Heart left ventricle (tissue), 13 donors: ENCODE data around the gene HOXD8.

Source experiments
- CTCF ChIP-seq, 12 donors: fragments of 200-600 bp; sonication (generic) in 4 of 12; IDR thresholded peaks; one replicate each; pipeline versions ENCODE4 v1.5.0 to v1.8.0; 2018 to 2022; ENCODE audit warnings: antibody characterized with exemption in 12 of 12, mild to moderate bottlenecking in 5 of 12
- POLR2A ChIP-seq, 2 donors: fragments of 450-650 bp; IDR thresholded peaks; one replicate each; pipeline ENCODE4 v1.6.1; 2017; ENCODE audit warnings: antibody characterized with exemption in 2 of 2, mild to moderate bottlenecking in 2 of 2, moderate library complexity in 2 of 2
- donor health status: ischemic (EF 13 %, LVEDD 7.1; RV severe dilation, severe dysfunction).
- donor health status: DM: no; HTN: yes; CAD: no.
- donor health status: DM: no; HTN: no; CAD: no.
- donor health status: ischemic (EF 25% LVEDD 6.9; RV normal size, moderate dysfunction).
- donor health status: ischemic (EF 25% LVEDD 5.7; RV mildly dilated, moderate dysfunction).
- donor health status: ischemic (EF 35%, LVEDD 5.7; RV mildly dilated, moderate dysfunction).
- donor health status: nonischemic (EF 11% LVEDD 7.7; RV severe dilation, severe dysfunction).
- donor health status: DM: yes; HTN: yes; CAD: no.
- donor health status: PGD.
- donor health status: ischemic (EF 29% LVEDD 5.4; RV normal size, mild dysfunction).
- donor health status: nonischemic (EF 23%, LVEDD 6.1; RV moderate dilation, normal function).

GRCh38 chr2:176084611-176085119 is 44.8 kb upstream of the HOXD8 start:
- TF ChIP-seq CTCF (IDR thresholded peaks at IDR 0.05) (no peak), POLR2A (IDR thresholded peaks at IDR 0.05) (no peak)
